GM21717 (cell line): ENCODE data around the gene C1QTNF3.
A peak's percentile ranks its signal among the peaks of the same experiment; 100 is the strongest.

Experiments used
- ATAC-seq: cut with Tn5 transposase; IDR thresholded peaks from one replicate; pipeline ENCODE4 v1.9.1; 2021; ENCODE audit warnings: mild to moderate bottlenecking, moderate library complexity; ENCODE audit not compliant: unreplicated experiment

The C1QTNF3 gene

GRCh38 chr5:33999978-34000377 is 43.0 kb downstream of the C1QTNF3 start:
- no peak for ATAC-seq

- no peak for ATAC-seq
Measured at GRCh38 chr5:33997331-33997983, 45.6 kb downstream of the C1QTNF3 start.

- ATAC-seq = no peak
Measured at GRCh38 chr5:33995865-33996264, 47.1 kb downstream of the C1QTNF3 start.

GRCh38 chr5:33994845-33995244 is 48.2 kb downstream of the C1QTNF3 start:
- no peak for ATAC-seq

GRCh38 chr5:33992864-33993263 is 50.1 kb downstream of the C1QTNF3 start:
- ATAC-seq = no peak

- ATAC-seq = no peak
Measured at GRCh38 chr5:33985447-33985846, 57.6 kb downstream of the C1QTNF3 start.

- no peak for ATAC-seq
Measured at GRCh38 chr5:33984671-33985124, 58.3 kb downstream of the C1QTNF3 start, which contains the start of gene SLC45A2. SLC45A2 (minus strand) TSS chr5:33984693; CDS start chr5:33984583, 110 bp downstream.

GRCh38 chr5:33984178-33984577 is 58.8 kb downstream of the C1QTNF3 start:
- ATAC-seq = no peak

GRCh38 chr5:33981408-33982162 is 61.4 kb downstream of the C1QTNF3 start:
- ATAC-seq = no peak

GRCh38 chr5:33980030-33980429 is 63.0 kb downstream of the C1QTNF3 start:
- ATAC-seq = no peak

- no peak for ATAC-seq
Measured at GRCh38 chr5:33978306-33978705, 64.7 kb downstream of the C1QTNF3 start.

- no peak for ATAC-seq
Measured at GRCh38 chr5:33976307-33976706, 66.7 kb downstream of the C1QTNF3 start.

GRCh38 chr5:33975852-33976251 is 67.2 kb downstream of the C1QTNF3 start:
- no peak for ATAC-seq

GRCh38 chr5:33973271-33973670 is 69.7 kb downstream of the C1QTNF3 start:
- ATAC-seq = no peak

- ATAC-seq = peak; percentile 75
Measured at GRCh38 chr5:33969572-33970452, 73.2 kb downstream of the C1QTNF3 start.

GRCh38 chr5:33968211-33969005 is 74.6 kb downstream of the C1QTNF3 start:
- no peak for ATAC-seq
